ENCODE data around the gene ADK.

The ADK gene

DNA sequence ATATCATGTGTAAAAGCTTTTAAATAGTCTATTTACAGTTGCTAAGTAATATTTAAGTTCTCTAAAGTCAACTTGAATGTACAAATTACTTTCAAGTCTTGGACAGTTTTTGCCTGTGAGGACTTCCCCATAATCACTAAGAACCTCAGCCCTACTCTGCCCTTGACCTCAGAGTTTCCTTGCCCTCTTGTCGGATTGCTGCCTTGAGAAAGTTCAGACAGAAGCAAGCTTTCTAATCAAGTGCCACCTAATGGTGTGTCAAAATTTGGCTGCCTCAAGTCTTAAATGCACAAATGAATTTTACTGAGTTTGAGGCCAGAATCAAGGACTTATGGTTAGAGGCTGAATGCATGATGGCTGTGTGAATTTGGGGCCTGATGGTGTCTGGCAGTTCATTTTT, 587.0 kb downstream of the ADK start:
- DNase-seq (ENCODE audit: low read depth in 2 of 2) = no peak

DNA sequence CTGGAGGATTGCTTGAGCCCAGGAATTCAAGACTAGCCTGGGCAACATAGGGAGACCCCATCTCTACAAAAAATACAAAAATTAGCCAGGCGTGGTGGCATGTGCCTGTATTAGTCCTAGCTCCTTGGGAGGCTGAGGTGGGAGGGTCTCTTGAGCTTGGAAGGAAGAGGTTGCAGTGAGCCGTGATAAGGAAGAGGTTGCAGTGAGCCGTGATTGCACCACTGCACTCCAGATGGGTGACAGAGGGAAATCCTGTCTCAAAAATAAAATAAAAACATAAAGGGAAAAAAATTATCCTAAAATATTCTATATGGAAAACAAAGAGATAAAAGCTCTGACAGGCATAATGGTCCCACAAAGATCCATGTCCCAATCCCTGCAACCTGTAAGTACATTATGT, 587.5 kb downstream of the ADK start:
- DNase-seq (ENCODE audit: low read depth in 2 of 2) = no peak

DNA sequence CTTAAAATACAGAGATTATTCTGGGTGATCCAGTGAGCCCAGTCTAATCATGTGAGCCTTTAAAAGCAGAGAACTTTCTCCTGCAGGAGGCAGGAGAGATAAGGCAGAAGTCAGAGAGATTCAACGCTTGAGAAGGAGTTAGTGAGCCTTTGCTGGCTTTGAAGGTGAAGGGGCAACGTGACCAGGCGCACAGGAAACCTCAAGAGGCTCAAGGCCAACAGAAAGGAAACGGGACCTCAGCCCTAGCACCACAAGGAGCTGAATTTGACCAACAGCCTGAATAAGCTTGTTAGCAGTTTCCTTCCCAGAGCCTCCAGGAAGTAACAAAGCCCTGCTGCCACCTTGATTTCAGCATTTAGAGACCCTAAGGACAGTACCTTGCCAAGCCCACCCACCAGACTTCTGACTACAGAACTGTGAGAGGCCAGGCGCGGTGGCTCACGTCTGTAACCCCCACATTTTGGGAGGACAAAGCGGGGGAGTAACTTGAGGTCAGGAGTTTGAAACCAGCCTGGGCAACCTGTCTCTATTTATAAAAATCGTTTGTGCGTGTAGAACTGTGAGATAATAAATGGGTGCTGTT, 588.1 kb downstream of the ADK start:
- DNase-seq (ENCODE audit: low read depth in 2 of 2) = no peak

DNA sequence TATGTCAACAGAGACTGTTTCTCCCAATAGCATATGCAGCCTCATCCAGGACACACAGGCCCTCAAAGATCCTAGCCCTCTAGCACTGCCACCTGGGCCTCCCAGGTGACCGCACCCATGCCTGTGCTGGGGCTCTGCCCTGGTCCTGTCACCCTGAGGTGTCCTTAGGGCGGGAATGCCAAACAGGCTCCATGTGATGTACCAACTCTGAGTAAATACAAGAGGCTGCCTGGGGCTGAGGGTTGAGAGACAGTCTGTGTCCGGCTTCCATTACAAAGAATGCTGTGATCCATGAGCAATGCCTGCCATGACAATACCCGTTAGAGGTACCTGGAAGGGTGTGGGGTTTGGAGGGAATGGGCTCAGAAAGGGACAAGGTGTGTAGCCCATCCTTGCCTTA, 592.4 kb downstream of the ADK start:
- DNase-seq (ENCODE audit: low read depth in 2 of 2) = no peak

DNA sequence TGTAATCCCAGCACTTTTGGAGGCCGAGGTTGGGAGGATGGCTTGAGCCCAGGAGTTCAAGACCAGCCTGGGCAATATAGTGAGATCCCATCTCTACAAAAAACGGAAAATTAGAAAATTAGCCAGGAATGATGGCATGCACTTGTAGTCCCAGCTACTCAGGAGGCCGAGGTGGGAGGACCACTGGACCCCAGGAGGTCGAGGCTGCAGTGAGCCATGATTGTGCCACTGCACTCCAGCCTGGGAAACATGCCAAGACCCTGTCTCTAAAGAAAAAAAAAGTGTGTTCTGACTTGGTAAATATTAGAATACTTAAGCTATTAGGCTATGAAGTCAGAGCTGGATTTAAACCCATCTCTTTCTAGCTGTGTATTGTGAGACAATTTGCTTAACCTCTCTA, 594.4 kb downstream of the ADK start:
- DNase-seq (ENCODE audit: low read depth in 2 of 2) = no peak

DNA sequence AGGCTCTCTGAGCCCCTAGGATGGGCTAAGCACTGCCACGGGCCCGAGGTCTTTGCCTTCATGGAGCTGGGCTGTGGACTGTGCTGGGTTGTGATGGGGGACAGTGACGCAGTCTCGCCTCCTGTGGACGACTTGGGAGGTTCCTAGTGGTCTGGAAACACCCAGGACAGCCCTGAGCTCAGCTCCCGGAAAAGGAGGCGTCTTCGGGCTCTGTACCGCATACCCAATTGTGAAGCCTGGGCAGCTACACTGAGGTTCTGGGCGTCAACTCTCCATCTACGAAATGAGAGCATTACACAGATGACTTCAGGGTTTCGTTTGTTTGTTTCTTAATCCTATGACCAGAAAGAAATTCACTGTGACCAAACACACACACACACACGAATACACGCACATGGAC, 595.8 kb downstream of the ADK start:
- no peak for DNase-seq (ENCODE audit: low read depth in 2 of 2)

DNA sequence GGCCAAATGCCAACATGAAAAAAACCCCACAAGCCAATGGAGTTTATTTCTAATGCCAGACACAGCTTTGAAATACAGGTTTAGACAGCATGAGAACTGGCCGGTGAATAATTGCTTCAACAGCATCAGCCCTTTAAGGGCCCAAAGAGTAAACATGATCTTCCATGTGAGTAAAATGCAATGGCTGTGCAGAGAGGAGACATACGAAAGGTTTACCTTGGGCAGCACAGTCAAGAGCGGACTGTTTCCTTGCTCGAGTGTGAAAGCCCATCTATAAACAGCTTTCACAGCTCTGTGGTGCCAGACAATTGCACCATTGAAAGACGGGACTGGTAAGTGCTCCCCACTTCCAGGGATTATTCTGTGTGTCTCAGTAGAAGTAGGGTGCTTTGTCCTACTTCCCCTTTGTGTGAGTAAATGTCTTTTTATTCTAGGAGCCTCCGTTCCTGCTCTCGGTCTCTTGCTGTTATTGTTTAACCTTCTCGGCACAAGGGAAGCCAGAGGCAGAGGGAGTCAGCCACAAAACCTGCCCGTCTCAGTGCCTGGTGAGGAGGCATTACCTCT, 597.5 kb downstream of the ADK start:
- no peak for DNase-seq (ENCODE audit: low read depth in 2 of 2)

DNA sequence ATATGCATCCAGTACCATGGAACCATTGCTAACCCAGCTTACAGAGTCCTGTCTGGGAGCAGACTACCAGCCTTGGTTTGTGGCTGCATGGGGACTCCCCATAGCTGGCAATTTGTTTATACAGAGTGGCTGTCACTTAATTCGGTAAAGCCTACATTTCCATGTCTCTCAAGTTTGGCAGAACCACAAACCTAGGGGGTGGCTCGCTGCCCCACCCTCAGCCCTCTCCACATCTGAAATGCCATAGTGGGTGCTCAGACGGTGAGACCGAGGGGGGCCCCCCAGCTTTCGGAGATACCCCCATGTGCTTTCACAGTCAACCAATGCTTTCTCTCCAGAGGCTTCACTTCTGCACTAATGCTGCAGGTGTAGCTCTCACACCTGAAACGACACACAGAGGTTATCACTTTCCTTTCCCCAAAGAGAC, 599.8 kb downstream of the ADK start:
- no peak for DNase-seq (ENCODE audit: low read depth in 2 of 2)

DNA sequence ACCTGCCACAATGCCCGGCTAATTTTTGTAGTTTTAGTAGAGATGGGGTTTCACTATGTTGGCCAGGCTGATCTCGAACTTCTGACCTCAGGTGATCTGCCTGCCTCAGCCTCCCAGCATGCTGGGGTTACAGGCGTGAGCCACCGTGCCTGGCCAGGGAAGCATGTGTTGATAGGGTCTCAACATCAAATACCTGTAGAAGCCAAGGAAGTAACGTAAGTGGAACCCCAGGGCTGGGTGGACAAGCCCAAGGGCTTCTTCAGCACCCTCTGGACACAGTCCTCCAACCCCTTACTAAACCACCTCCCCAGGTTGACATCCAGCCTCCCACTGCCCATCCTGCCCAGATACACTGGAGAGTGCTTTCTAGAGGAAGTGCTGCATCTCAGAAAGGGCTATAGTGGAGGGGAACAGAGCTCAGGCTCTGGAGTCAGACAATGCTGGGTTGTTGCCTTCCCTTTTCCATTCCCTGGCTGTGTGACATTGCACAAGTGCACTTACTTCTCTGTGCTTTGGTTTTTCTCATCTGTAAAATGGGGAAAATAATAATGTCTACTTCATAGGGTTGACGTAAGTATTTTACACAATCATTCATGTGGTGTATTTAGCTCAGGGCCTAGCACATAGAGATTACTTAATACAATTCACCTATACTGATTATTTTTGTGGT, 601.5 kb downstream of the ADK start:
- DNase-seq (ENCODE audit: low read depth in 2 of 2) = no peak

DNA sequence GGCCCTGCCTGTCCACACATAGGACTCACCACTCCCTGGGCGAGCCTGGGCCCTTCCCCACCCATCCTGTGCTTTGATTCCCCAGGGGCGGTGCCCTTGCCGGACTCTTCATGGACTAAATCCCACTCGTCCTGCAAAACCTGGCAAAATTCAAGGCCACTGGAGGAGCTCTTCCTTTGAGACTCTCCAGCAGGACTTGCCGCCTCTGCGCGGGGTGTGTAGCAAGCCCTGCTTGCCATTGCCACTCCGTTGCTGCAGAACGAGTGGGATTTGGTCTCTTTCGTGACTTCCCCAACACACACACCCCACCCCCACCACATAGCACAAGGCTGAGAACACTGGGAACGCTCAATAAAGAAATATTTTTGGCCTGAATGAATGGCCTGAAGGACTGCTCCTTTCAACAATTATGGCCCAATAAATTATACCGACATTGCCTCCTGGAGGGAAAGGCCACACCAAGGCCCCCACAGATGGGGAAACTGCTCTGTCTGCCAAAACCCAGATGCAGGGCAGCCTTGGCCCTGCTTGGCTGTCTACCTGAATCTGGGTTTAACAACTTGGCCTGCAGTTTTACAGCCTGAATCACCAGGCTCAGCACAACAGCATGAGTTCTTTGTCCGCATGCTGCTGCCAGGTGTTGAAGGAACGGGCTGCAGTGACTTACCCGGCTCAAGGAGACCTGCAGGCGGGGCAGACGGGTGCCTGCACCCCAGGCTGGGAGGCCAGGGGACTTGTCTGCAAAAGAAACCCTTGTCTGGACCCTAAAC, 602.6 kb downstream of the ADK start:
- DNase-seq (ENCODE audit: low read depth in 2 of 2) = no peak

DNA sequence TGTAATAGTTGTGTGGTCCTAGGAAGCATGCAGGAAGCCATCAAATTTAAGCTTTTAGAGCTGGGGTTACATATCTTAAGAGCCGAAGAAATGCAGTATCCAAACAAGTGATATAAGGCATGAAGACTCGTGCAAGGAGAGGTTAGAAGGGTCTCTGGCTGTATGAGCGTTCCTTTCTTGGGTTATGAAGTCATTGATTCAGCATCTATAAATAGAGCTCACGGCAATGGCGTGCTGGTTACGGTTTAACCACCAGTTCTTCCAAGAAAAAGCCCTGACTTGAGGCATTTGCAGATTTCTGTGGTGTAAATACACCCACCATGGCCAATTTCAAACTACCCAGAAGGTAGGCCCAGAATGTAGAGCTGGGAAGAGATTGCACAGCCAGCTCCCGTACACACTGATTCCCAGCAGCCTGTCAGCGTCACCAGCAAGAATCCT, 603.4 kb downstream of the ADK start:
- DNase-seq (ENCODE audit: low read depth in 2 of 2) = no peak

DNA sequence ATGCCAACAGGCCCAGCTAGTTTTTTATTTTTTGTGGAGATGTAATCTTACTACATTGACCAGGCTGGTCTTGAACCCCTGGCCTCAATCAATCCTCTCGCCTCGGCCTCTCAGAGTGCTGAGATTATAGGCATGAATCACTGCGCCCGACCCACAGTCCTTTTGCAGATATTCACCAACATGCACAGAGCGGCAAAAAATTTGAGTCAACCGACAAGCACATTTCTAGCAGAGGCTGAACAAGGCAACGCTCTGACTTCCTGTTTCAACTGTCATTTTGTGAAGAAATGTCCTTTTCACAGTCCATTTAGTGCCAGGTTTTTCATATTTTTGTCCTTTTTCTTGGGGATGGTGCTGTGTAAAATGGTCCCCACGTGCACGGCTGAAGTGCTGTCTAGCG, 604.3 kb downstream of the ADK start:
- DNase-seq (ENCODE audit: low read depth in 2 of 2) = no peak

Measured in activated CD8-positive, alpha-beta memory T cell treated with anti-CD3 and anti-CD28 coated beads for 4 hours (primary cell).